ENCODE results near the gene GPR18.
A peak's percentile ranks its signal among the peaks of the same experiment; 100 is the strongest.

Gene GPR18

DNA sequence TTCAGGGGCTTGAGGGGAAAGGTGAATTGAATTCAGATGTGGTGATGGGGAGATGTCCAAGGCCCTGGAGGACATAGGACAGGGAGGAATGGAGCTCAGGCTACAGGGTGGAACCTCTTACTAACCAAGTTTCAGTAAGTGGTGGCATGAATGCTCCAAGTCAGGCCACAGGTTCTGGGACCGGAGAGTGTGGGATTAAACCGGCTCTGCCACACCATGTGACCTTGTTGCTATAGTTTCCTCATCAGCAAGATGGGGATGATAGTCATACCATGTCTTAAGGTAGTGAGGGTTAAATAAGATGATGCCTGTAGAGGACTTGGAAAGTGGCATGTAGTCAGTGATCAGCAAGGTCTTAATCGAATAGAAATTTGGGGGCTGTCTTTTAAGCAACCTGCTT is 32.7 kb upstream of the GPR18 start:
- no peak for DNase-seq

DNA sequence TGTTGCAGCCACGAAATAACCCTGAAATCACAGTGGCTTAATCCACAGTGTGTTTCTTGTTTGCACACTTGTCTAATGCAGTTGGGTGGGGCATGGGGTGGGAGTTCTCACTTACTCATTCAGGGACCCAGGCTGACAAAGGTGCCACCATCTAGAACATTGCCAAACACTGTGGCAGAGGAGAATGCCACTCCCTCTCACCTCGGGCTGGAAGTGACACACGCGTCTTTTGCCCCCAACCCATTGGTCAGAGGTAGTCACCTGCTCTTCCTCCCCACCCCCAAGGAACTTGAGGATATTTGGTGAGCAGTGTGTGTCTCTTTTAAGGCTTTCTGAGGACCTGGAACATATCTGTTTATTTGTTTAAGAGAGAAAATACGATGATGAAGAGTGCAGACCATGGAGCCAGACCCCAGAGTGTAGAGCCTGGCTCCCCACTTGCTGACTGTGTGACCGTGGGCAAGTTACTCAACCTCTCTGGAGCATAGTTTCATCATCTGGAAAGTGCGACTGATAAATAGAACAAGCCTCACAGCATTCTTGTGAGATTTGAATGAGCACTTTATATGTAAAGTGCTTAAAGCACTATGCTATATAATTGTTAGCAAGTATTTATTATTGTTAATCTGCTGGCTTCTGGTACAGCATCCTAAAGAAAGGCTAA is 31.6 kb upstream of the GPR18 start:
- DNase-seq: no peak

DNA sequence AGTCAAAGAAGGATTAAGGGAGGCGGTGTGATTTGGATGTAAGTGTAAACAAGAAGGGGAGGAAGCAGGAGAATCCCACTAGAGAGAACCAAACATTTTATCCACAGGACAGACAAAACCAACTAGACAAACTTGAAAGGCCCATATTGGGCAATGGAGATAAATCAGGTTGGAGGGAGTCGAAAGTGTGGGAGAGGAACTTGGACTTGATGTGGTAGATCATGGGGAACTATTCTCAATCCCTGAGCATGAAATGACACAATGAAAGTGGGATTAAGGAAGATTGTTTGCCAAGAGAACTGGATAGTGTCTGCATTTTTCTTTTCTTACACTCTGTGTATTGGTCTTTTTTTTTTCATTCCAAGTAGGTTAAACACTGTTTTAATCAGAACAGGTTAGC is 31.1 kb upstream of the GPR18 start:
- DNase-seq: no peak

DNA sequence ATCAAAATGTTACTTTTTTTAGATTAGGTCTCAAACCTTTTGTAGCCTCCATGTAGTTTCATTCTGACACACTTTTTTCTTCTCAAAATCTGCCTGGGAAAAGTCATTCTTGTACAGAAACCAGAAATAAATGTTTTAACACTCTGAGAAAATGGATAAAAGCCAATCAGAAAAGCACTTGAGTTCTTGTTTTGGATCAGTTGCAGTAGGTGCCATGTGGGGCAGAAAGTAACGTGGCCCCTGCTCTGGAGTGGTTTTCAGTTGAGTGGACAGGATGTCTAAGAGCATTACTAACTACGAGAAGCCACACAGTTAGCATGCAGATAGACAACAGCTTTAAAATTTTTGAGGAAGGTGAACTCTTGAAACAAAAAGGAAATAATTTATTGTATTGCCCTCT is 29.9 kb upstream of the GPR18 start:
- no peak for DNase-seq

DNA sequence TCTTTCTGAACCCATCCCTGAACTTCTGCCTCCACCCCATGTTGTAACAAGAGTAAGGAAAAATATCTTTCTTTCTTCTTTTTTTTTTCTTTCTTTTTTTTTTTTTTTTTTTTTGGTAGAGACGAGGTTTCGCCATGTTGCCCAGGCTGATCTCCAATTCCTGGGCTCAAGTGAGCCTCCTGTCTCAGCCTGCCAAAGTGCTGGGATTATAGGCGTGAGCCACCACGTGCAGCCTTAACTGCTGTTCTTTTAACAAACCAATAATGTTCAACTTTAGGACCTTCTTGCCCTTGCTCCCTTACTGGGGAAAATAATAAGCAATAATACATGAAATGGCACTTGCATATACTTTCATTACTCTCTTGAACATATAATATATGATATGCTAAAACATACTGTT is 29.4 kb upstream of the GPR18 start:
- no peak for DNase-seq

DNA sequence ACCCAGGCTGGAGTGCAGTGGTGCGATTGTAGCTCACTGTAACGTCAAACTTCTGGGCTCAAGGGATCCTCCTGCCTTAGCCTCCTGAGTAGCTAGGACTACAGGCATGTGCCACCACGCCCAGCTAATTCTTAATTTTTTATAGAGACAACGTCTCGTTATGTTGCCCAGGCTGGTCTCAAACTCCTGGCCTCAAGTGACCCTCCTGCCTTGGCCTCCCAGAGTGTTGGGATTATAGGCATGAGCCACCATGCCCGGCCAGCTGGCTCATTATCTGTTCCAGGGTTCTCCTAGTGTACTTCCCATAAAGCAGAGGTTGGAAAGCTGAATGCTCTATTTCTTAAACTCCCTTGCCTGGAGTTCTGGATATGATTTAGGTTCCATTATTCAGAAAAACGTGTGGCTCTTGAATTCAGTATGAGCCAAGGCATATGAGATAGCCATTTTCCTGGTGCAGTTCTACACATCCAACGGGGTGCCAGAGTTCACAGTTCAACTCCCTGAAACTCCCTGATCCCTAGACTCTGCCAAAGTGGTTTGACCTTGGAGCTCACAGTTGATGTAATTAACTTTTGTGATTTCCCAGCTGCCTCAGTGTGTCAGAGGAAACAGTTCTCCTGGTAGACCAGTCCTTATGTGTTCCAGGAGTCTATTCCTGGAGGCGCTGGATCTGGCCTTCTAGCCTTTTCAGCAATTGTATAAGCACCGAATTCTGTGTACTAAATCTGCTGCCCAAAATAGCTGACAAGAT is 27.4 kb upstream of the GPR18 start:
- no peak for DNase-seq

DNA sequence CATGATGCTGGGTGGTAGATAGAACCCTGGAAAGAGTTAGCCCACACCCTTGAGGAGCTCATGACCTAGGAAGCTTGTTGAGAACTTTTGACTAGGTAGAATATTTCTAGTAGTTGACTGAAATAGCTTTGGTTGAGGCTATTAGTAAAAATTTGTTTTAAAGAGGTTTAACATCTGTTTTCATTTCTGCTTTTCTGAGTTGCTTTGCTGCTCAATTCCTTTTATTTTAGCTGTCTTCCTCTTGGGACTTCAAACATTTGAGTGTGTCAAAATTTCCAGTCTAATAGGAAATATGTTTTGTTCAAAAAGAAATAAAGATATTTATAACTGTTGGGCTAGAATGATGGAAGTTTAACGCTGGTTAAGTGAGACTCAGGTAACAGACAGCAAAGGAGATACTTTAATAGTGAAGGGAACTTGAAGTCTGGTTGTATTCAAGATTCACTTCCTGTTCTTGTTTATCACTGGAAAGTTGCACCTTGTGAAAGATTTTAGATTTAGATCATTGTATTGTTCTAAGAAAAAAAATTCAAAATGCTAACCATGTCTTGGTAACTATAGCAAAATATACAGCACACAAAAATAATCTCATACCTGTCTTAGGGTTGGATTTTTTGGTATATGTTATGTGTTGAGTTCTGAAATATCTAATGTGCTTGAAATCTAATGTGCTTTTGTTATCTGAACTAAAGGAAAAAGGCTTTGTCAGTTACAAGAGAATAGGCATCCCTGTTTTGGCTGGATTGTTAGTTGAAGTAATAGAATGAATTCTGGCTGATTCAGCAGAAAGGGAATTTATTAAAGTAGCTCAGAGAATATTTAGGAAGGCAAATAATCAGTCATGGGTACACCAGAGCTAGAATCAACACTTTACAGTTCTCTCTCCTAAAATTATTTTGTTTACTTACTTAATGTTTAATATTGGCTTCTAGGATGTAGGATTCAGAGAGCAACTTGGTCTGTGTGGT is 24.4 kb upstream of the GPR18 start:
- peak; percentile 46 for DNase-seq

DNA sequence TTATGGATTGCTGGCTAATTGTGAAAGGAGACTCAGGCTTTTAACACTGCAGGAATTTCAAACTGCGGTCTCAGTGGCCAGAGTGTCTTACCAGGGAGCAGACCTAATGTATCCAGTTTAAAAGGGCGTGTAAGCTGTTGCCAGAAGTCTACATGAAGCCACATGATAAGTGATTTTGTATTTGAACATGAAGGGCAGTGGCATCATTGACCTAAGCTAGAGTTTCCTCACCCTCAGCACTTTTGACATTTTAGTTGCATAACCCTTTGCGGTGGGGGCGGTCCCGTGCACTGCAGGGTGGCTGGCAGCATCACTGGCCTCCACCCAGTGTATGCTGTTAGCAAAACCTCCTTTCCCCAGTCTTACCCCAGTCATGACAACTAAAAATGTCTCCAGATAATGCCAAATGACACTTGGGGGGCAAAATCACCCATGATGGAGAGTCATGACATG is 23.7 kb upstream of the GPR18 start:
- DNase-seq: no peak

DNA sequence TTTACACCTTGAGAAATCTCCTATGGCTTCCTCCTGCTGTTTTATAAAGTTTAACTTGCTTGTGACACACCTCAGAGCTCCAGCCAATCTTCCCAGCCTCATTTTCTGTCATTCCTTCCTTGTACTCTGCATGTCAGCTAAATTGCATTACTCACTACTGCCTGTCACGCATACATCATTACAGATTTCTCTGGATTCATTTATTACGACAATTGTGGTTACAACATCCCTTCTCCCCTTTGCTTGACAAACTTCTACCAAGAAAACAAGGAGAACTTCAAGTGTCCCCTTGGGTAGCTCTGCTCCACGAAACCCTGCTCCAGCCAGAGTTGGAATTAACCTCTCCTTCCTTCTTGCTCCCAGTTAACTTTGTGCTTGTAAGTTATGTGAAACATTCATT is 22.0 kb upstream of the GPR18 start:
- DNase-seq: peak; percentile 82

DNA sequence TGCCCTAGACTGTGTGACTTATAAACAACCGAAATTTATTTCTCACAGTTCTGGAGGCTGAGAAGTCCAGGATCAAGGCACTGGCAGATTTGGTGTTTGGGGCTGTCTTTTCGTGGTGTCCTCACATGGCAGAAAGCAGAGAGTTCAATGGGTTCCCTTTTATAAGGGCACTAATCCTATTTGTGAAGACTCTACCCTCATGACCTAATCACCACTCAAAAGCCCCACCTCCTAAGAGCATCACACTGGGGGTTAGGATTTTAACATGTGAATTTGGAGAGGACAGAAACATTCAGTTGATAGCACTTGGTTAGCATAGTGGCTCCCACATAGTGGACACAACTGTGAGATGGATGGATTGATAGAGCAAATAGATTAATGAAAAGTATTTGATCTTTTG is 21.5 kb upstream of the GPR18 start:
- no peak for DNase-seq

DNA sequence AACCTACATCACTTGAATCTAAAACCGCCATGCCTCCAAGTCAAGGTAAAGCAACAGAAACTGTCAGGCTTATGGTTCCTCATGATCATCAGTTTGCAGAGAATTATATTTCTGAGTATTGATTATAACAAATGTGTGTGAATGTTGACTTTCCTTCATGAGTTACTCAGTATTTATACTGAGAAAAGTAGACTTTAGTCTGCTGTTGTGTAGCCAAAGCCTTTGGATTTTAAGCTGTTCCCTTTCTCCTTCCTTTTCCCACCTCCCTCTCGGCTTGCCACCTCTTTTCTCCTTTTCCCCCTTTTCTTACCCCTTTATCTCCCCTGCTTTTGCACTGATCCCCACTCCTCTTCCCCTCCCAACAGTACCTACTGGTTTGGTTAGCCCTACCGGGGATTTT is 20.7 kb upstream of the GPR18 start:
- DNase-seq: no peak

DNA sequence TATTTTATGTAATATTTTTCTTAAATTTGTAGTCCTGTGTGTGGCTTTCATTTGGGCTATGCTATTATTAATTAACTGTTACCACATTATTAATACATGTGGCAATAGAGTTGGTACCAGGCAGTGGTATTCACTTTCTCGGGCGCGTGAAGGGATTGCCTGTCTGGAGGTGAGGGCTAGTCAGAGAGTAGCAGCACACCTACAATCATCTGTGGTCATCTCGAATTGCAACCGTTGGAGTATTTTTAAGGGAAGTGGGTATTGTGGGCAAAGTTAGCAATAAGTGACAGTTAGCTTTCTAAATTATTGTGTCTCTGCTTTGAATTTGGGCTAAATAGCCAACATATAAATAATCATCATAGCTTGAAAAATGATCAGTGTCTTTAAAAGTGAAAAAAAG is 20.0 kb upstream of the GPR18 start:
- no peak for DNase-seq

DNA sequence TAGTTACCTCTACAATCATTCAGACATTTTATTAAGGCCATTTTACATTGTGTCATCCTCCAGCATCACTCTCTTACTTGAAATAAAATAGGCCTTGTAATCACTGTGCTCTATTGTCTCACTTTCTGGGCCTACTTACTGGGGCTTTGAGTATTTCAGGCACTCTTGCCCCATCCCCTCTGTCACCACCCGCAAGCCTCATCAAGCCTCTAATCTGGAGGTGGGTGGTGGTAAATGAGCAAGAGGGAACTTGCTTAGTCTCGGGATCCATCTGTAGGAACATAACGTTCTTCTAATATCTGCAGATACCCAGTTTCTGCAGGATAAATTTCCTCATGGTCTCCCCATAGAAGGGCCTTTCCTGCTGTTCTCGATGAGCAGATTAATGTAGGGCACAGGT is 19.4 kb upstream of the GPR18 start:
- DNase-seq: no peak

DNA sequence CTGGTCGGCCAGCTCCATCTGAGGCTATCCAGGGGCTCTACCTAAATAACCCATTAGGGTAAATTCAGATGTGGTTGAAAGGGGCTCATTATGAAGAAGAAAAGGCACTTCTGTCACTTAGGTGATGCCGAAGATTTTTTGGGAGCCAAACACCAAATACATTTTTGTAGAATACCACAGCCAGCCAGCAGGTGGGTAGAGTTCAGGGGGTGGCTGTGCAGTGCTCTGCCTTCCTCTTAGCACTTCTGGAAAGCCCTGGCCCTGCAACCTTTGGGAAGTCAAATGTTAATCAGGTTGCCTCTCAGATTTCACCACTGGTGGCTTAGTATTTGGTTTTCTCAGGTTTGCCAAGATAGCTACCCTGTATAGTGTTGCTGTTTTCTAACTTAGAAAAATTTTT is 18.5 kb upstream of the GPR18 start:
- DNase-seq: no peak

DNA sequence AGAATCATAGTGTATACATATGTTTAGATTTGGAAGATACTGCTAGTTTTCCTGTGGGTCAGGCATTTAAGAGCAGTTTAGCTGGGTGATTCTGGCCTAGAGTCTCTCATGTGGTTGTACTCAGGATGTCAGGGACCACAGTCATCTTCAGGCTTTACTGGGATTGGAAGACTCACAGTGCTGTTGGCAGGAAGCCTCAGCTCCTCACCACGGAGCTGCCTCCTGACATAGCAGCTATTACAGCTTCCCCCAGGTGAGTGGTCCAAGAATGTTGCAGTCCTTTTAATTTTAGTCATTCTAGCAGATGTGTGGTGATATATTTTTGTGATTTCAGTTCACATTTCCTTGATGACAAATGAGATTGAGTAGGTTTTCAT is 16.9 kb upstream of the GPR18 start:
- DNase-seq: peak; percentile 78

DNA sequence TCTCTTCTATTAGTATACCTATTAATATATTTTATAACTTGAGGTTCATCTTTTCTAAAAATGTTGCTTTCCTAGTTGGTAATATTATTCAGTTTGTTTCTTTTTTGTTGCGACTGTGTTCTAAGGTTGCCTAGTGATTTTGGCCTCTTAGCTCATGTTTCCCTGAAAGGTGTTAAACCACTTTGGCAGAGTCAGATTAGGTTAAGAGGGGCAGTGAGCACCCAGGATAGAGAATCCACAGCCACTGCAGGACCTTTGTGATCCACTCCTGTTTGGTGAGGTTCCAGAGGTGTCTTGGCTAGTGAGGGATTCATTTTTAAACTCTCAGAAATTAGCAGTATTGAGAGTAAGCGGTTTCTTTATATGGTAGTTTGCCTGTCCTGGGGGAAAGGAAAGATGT is 14.9 kb upstream of the GPR18 start:
- no peak for DNase-seq

DNA sequence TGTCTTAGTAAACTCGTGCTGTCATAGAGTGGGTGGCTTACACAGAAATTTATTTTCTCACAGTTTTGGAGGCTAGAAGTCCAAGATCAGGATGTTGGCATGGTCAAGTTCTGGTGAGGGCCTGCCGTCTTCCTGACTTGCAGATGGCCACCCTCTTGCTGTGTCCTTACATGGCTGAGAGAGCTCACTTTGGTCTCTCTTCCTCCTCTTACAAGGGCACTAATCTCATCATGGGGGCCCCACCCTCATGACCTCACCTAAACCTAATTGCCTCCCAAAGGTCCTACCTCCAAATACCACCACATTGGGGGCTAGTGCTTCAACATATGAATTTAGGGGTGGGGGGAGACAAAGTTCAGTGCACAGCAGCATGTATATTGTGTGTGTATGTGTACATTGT is 14.3 kb upstream of the GPR18 start:
- no peak for DNase-seq

DNA sequence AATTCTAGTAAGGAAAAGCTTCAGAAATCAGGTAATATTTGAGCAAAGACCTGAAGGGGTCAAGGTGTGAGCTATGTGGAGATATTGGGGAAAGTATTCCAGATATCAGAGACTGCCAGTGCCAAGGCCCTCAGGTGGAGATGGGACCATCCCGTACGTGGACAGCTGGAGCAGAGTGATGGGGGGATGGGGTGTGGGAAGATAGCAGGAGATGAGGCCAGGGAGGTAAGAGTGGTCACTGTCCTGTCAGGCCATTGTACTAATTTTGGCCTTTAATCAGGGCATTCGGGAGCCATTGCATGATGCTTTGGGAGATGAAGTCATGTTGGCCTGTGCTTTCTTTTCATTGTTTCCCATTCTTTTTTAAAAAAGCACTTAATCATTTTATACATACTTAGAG is 13.1 kb upstream of the GPR18 start:
- no peak for DNase-seq

DNA sequence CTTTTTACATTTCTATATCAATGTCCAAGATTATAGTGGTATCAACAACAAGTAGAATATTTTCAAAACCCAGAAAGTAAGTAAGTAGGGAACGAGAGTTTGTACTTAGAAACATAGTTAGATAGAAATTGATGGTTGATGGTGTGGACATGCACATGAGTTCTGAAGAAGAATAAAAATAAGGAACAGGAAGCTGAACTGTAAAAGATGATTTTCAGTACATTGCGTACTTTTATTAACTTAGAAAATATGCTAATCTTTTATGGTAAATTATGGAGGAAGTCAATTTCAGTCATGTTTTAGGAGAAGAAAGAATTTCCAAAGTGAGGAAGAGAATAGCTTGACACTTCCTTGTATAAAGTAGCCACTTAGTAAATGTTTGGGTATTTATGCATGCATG is 12.3 kb upstream of the GPR18 start:
- no peak for DNase-seq

DNA sequence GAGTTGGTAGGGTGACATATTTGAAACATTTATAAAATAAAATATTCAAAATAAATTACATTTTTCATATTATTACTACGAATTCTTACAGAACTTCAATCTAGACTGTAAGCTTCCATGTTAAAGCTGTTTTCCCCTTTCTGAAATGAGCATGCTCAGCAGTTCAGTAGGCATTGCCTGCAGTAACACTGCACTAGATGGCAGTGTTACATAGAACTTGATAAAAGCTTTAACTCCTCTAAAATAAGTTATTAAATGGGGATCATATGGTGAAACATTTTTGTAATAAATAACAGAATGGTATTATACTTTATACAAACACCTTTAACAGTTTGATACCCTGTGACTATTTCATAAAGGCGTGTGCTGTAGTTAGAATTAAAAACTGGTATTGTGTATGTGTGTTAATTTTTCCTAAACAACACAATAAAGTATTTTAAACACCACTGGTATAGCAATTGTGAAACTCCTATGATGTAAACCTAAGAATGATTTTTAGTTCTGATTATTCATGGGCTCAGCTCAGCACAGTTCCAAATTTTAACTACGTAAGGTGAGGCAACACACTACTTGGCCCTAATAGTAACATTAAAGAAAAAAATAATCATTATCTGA is 11.6 kb upstream of the GPR18 start:
- peak; percentile 63 for DNase-seq

DNA sequence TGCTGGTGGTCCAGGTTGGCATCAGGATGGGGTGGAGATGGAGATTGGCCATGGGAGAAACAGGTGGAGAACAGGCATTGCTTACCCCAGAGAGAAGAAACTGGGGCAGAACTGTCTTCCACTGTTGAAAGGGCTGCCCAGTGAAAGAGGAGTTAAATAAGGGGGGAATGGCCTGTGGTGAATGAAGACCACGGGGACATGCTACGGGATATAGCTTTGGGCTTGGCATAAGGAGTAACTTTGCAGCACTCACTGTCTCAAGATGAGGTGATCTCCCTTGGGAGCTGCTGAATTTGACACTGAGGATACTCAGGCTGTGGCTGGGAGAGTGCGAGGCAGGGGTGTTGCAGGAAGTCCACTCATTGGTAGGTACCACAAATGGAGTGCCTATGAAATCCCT is 10.6 kb upstream of the GPR18 start:
- no peak for DNase-seq

DNA sequence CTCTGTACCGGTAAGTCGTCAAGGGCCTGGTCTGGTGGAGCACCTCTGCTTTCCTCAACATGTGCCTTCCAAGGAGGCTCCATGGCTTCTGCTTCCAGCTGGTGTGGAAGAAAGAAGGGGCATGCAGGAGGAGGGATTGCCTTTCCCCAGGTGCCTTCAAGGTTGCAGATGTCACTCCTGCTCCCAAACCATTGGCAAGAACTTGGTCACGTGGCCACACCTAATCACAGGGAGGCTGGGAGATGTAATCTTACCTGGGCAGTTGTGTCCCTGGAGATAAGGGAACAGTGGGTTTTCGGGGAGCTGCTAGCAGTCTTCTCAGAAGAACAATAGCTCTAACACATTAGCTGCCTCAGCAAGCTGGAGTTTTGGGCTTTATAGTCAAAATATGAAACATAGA is 9.7 kb upstream of the GPR18 start:
- no peak for DNase-seq

DNA sequence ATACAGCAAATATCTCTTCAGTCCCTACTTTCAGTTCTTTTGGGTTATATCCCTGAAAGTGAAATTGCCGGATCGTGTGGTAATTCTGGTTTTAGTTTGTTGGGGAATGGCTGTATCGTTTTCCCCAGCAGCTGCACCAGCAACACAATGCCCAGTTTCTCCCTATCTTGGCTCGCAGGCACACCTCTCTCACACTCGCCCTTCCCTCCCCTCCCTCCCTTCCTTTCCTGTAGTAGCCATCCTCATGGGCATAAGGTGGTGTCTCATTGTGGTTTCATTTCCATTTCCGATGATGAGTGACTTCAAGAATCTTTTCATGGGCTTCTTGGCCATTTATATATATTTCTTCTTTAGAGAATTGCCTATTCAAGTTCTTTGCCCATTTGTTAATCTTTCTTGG is 8.6 kb upstream of the GPR18 start:
- DNase-seq: no peak

Measured in fibroblast of skin of right quadriceps (primary cell).